Measurements from ENCODE around the gene VASP. TPM values are rescaled to one million over a fixed set of nuclear protein-coding genes. Genes with fewer than 3 reads are reported as not detected.

Gene VASP
- total RNA-seq, 1 experiment from 2014 or later, result 45.4 TPM

- no peak for DNase-seq (ENCODE audit: extremely low read depth, low read depth)
Measured at GRCh38 chr19:45547211-45547770, 40.0 kb downstream of the VASP start.

GRCh38 chr19:45547965-45548609, 40.8 kb downstream of the VASP start:
- DNase-seq (ENCODE audit: extremely low read depth, low read depth), result peak; percentile 52

- no peak for DNase-seq (ENCODE audit: extremely low read depth, low read depth)
Measured at GRCh38 chr19:45553464-45553863, 46.2 kb downstream of the VASP start.

GRCh38 chr19:45554481-45554880, 47.2 kb downstream of the VASP start:
- no peak for DNase-seq (ENCODE audit: extremely low read depth, low read depth)

DNA sequence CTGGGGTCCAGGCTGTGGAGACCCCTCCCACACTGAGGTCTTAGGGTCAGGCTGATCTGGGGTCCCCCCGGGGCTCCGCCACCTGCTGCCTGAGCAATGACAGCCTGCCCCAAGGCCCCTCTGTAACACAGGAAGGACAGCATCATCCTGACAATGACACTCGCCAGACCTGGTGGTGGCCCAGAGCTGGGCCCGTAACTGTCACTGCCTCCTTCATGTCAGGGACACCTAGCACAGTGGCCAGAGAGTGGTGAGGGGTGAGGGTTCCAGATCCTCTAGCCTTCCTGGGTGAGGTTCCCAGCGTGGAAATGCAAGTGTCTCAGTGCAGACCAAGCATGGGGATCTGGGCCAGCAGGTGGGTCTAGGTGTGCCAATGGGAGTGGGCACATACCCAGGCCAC, 49.6 kb downstream of the VASP start:
- no peak for DNase-seq (ENCODE audit: extremely low read depth, low read depth)

DNA sequence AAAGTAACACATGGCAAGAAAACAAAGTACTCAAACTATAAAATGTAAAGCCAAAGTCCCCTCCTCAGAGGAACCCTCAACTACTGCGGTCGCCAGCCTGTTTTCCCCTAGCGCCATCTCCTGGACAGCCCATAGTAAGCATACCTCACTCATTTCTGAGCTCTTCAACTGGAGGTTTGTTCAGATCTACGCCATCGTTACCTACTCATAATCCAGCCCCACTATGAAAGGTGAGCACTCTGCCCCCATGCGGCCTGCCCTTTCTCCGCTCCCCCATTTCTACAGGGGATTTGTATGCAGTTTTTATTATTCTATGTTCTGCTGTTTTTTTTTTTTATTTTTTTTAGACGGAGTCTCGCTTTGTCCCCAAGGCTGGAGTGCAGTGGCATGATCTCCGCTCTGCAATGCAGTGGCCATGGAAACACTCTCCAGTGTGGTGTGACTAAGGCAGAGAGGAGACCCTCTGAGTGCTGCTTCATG, 51.2 kb downstream of the VASP start:
- peak; percentile 49 for DNase-seq (ENCODE audit: extremely low read depth, low read depth)

- no peak for DNase-seq (ENCODE audit: extremely low read depth, low read depth)
Measured at GRCh38 chr19:45560038-45560437, 52.8 kb downstream of the VASP start.

GRCh38 chr19:45560686-45561085, 53.4 kb downstream of the VASP start:
- DNase-seq (ENCODE audit: extremely low read depth, low read depth), result no peak

DNA sequence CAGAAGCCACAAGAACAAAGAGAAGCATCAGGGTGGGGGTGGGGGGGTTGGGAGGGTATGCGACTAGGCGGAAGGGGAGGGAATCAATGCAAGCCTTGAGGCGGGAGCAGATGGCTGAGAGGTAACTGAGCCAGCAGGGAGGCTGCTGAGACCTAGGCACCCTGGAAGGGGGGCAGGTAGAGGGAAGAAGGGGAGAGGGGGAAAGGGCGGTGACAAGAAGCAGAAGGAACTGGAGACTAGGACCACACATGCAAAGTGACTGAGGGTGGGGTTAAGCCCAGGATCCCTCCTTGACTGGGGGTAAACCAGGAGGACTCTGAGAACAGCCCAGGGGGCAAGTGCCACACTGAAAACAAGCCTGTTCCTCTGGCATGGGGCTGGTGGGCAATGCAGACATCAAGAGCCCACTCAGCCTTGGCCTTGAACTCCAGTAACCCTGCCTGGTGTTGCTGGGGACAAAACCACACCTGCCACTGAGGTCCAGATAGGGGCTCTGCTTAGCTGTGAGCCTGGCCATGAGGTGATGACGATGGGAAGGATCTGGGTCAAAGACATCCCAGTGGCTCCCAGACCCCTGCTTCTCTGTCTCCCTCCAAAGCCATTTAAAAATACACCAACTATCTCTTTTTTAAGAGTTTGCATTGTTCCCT, 57.0 kb downstream of the VASP start:
- DNase-seq (ENCODE audit: extremely low read depth, low read depth), result no peak

GRCh38 chr19:45567609-45568008, 60.3 kb downstream of the VASP start:
- no peak for DNase-seq (ENCODE audit: extremely low read depth, low read depth)

GRCh38 chr19:45568732-45569131, 61.5 kb downstream of the VASP start:
- DNase-seq (ENCODE audit: extremely low read depth, low read depth), result no peak

DNA sequence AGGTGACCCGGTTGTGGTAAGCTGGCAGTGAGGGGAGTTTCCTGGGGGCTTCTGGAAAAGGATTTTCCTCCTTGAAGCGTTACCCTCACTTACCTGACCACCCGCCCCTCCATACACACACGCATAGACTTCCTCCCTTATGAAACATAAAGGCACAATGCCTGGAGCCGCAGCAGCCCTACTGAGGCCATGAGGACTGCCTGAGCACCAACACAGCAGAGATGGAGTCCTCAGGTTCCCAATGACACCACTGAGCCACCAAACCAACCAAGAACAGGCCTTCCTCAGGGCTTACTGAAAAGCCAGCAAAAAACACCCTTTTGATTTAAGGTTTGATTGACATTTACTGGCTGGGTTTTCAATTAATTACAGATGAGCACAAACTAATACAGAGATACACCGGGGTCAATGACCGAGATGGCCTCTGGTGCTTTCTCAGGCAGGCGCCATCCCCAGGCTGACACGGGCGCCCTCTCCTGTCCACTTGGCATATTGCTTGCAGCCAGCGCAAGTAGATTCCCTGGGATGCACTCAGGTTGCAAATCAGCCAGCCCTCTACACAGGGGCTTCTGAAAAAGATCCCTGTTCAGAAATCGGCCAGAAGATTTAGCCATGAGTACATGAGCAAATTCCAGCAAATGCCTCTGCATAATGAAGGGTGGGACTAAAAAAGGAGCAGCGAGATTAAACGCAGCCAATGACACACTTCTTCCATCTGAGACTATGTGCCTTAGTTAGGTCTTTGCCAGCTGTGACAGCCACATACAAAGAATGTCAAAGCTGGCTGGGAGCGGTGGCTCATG, 62.5 kb downstream of the VASP start:
- DNase-seq (ENCODE audit: extremely low read depth, low read depth), result no peak

DNA sequence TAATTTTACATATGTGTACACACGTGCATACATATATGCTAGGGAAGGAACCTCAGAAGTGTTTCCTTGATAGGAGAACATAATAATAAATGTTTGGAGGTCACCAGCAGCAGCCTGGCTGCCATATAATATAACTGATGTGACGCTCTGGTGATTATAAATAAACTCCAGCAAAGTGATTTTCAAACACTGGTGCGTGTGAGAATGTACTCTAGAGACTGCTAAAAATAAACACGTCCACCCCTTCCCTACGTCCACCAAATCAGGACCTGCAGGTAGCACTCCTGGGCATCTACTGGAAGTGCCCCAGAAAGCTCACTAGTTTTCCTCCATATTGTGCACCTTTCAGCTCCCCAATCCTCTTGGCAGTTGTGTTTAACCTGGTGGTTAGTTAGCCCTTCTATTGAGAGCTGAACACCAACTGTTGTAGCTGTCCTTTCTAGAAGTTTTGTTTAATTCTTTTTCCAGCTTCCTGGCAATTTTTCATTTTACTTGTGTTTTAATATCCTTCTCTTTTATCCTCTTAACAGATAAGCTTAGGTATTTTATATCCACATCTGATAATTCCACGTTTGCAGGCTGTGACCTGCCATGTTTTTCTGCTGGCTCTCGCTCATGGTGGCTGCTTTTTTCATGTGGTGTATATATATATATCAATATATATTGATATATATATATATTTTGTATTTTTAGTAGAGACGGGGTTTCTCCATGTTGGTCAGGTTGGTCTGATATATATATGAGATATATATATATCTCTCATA, 64.4 kb downstream of the VASP start:
- no peak for DNase-seq (ENCODE audit: extremely low read depth, low read depth)

- DNase-seq (ENCODE audit: extremely low read depth, low read depth), result no peak
Measured at GRCh38 chr19:45574526-45574925, 67.2 kb downstream of the VASP start.

GRCh38 chr19:45575216-45575615, 67.9 kb downstream of the VASP start:
- no peak for DNase-seq (ENCODE audit: extremely low read depth, low read depth)

Other genes starting within 250 kb of the VASP start
- gene CKM, start 184.6 kb upstream of the VASP start, total RNA-seq (2014; rRNA removed; shearing (Covaris generic)), result 0.14 TPM in 1 of 2 replicates, not detected in the other
- gene KLC3, start 166.7 kb upstream of the VASP start, total RNA-seq (2014; rRNA removed; shearing (Covaris generic)), result 0.87 and 1.0 TPM in 2 replicates
- gene ERCC2, start 136.9 kb upstream of the VASP start, total RNA-seq (2014; rRNA removed; shearing (Covaris generic)), result 11.2 and 12.3 TPM in 2 replicates
- gene PPP1R13L, start 102.4 kb upstream of the VASP start, total RNA-seq (2014; rRNA removed; shearing (Covaris generic)), result 2.9 and 5.2 TPM in 2 replicates
- 11.3 and 12.7 TPM in 2 replicates for gene POLR1G, start 100.8 kb upstream of the VASP start, total RNA-seq (2014; rRNA removed; shearing (Covaris generic))
- gene ERCC1, start 83.6 kb upstream of the VASP start, total RNA-seq (2014; rRNA removed; shearing (Covaris generic)), result 81.5 and 102 TPM in 2 replicates
- gene FOSB, start 39.5 kb upstream of the VASP start, total RNA-seq (2014; rRNA removed; shearing (Covaris generic)), result 1.7 and 1.9 TPM in 2 replicates
- gene RTN2, start 10.4 kb upstream of the VASP start, total RNA-seq (2014; rRNA removed; shearing (Covaris generic)), result 0.79 and 1.6 TPM in 2 replicates
- 1.6 and 2.0 TPM in 2 replicates for gene PPM1N, start 9.0 kb upstream of the VASP start, total RNA-seq (2014; rRNA removed; shearing (Covaris generic))
- 6.0 and 6.3 TPM in 2 replicates for gene OPA3, start 77.3 kb downstream of the VASP start, total RNA-seq (2014; rRNA removed; shearing (Covaris generic))
- gene GPR4, start 94.7 kb downstream of the VASP start, total RNA-seq (2014; rRNA removed; shearing (Covaris generic)), result 0.09 and 0.57 TPM in 2 replicates
- 19.1 and 21.4 TPM in 2 replicates for gene EML2, start 131.9 kb downstream of the VASP start, total RNA-seq (2014; rRNA removed; shearing (Covaris generic))
- 0.69 and 1.1 TPM in 2 replicates for gene GIPR, start 160.7 kb downstream of the VASP start, total RNA-seq (2014; rRNA removed; shearing (Covaris generic))
- gene SNRPD2, start 184.5 kb downstream of the VASP start, total RNA-seq (2014; rRNA removed; shearing (Covaris generic)), result 213 and 246 TPM in 2 replicates
- gene QPCTL, start 185.2 kb downstream of the VASP start, total RNA-seq (2014; rRNA removed; shearing (Covaris generic)), result 6.3 and 6.6 TPM in 2 replicates
- gene FBXO46, start 223.4 kb downstream of the VASP start, total RNA-seq (2014; rRNA removed; shearing (Covaris generic)), result 9.8 and 11.5 TPM in 2 replicates
- gene MEIOSIN, start 226.0 kb downstream of the VASP start, total RNA-seq (2014; rRNA removed; shearing (Covaris generic)), result not detected in 2 replicates

Data from NCI-H460 (cell line).